Right atrium auricular region (tissue), 2 donors: Measurements from ENCODE around the gene WTAP. TPM values are rescaled to one million over a fixed set of nuclear protein-coding genes. Genes with fewer than 3 reads are reported as not detected.
A peak's percentile ranks its signal among the peaks of the same experiment; 100 is the strongest.
"Not testable (repeated sequence)": the region's sequence is repeated elsewhere in the genome, so short reads cannot be mapped to it uniquely, and the experiment has no call there.

Source experiments
- DNase-seq: peaks from one replicate; pipeline ENCODE4 v3.0.0-alpha.2; 2019; ENCODE audit warnings: low spot score
- H3K27ac ChIP-seq, 2 donors: fragments of 200-600 bp; sonication (generic); 1 replicate in 1 of 2; 2 replicates in 1 of 2; pipeline ENCODE4 v1.5.1; 2016 to 2019
- H3K27me3 ChIP-seq, 2 donors: fragments of 200-600 bp; sonication (generic); one replicate each; pipeline versions ENCODE4 v1.5.1 to v1.6.0; 2017 to 2019
- H3K36me3 ChIP-seq: fragments of 200-600 bp; sonication (generic); one replicate; pipeline ENCODE4 v1.5.1; 2016
- H3K4me1 ChIP-seq, 2 donors: fragments of 200-600 bp; sonication (generic); one replicate each; pipeline versions ENCODE4 v1.5.1 to v1.6.0; 2017 to 2019
- H3K4me3 ChIP-seq, 2 donors: fragments of 200-600 bp; sonication (generic); 1 replicate in 1 of 2; 2 replicates in 1 of 2; pipeline ENCODE4 v1.5.1; 2017 to 2019; ENCODE audit warnings: mild to moderate bottlenecking in 1 of 2, moderate library complexity in 1 of 2
- H3K9me3 ChIP-seq, 2 donors: fragments of 200-600 bp; sonication (generic); one replicate each; pipeline ENCODE4 v1.5.1; 2019
- total RNA-seq, 2 donors: library from RNA; depleted of rRNA; stranded (reverse); fragments of >200 nt; gene quantifications; one replicate each; pipeline ENCODE4 v1.1.0, GENCODE V29; 2016
- TF ChIP-seq, protein P1 (sequence below), 2 donors: fragments of 200-600 bp; sonication (generic); IDR thresholded peaks; one replicate each; pipeline ENCODE4 v1.5.1; 2019; ENCODE audit warnings: antibody characterized with exemption in 2 of 2

Gene WTAP
- total RNA-seq, 2 donors from 2014 or later, result 43.4 to 45.3 TPM

GRCh38 chr6:159729598-159730331 lies 2.5 kb downstream of the WTAP start:
- no peak for DNase-seq
- Histone ChIP-seq H3K9me3 (no peaks in the 10 kb centered on the region), H3K27me3 (no peaks in the 10 kb centered on the region), H3K27ac (peak overlapping the region in 1 of 2 donors; percentile 97), H3K4me3 (no peak overlapping the region), H3K36me3 (no peaks in the 10 kb centered on the region), H3K4me1 (peaks cover 0 to 59% of the 10 kb centered on the region in 2 donors)
- TF ChIP-seq, protein P1, sequence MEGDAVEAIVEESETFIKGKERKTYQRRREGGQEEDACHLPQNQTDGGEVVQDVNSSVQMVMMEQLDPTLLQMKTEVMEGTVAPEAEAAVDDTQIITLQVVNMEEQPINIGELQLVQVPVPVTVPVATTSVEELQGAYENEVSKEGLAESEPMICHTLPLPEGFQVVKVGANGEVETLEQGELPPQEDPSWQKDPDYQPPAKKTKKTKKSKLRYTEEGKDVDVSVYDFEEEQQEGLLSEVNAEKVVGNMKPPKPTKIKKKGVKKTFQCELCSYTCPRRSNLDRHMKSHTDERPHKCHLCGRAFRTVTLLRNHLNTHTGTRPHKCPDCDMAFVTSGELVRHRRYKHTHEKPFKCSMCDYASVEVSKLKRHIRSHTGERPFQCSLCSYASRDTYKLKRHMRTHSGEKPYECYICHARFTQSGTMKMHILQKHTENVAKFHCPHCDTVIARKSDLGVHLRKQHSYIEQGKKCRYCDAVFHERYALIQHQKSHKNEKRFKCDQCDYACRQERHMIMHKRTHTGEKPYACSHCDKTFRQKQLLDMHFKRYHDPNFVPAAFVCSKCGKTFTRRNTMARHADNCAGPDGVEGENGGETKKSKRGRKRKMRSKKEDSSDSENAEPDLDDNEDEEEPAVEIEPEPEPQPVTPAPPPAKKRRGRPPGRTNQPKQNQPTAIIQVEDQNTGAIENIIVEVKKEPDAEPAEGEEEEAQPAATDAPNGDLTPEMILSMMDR (IDR thresholded peaks at IDR 0.05), result no peak

- TF ChIP-seq, protein P1 (IDR thresholded peaks at IDR 0.05), result no peak
- no peaks in the 10 kb centered on the region for H3K9me3 ChIP-seq
- peak overlapping the region in 1 of 2 donors; percentile 97 for H3K27ac ChIP-seq
- no peaks in the 10 kb centered on the region for H3K27me3 ChIP-seq
- H3K4me3 ChIP-seq, result no peak overlapping the region
- peaks cover 0 to 64% of the 10 kb centered on the region in 2 donors for H3K4me1 ChIP-seq
- H3K36me3 ChIP-seq, result no peaks in the 10 kb centered on the region
- no peak for DNase-seq
Measured at GRCh38 chr6:159730332-159730676, 3.0 kb downstream of the WTAP start.

DNA sequence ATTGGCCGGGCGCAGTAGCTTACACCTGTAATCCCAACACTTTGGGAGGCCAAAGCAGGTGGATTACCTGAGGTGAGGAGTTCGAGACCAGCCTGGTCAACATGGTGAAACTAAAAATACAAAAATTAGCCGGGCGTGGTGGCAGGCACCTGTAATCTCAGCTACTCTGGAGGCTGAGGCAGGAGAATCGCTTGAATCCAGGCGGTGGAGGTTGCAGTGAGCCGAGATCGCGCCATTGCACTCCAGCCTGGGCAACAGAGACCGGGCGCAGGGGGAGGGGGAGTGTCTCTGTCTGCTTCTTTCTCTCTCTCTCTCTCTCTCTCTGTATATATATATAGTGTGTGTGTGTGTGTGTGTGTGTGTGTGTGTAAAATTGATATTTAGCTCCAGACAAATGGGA lies 5.2 kb downstream of the WTAP start:
- not testable (repeated sequence) for H3K27ac ChIP-seq, H3K4me3 ChIP-seq, H3K9me3 ChIP-seq, H3K36me3 ChIP-seq, H3K27me3 ChIP-seq, DNase-seq
- peaks cover 0 to 64% of the 10 kb centered on the region in 2 donors for H3K4me1 ChIP-seq

- not testable (repeated sequence) for H3K4me3 ChIP-seq, DNase-seq, H3K27me3 ChIP-seq, H3K9me3 ChIP-seq, H3K27ac ChIP-seq, H3K36me3 ChIP-seq
- H3K4me1 ChIP-seq, result peaks cover 0 to 63% of the 10 kb centered on the region in 2 donors
Measured at GRCh38 chr6:159733395-159733794, 6.1 kb downstream of the WTAP start.

GRCh38 chr6:159736908-159737307 lies 9.6 kb downstream of the WTAP start:
- H3K9me3 ChIP-seq, result no peaks in the 10 kb centered on the region
- peaks cover 0 to 28% of the 10 kb centered on the region in 2 donors for H3K4me1 ChIP-seq
- H3K4me3 ChIP-seq, result no peak overlapping the region
- DNase-seq, result no peak
- TF ChIP-seq, protein P1 (IDR thresholded peaks at IDR 0.05), result no peak
- no peaks in the 10 kb centered on the region for H3K27me3 ChIP-seq
- H3K27ac ChIP-seq, result no peak overlapping the region
- peaks cover 34% of the 10 kb centered on the region for H3K36me3 ChIP-seq

GRCh38 chr6:159739341-159739740 lies 12.0 kb downstream of the WTAP start:
- H3K4me3 ChIP-seq, result no peak overlapping the region
- H3K36me3 ChIP-seq, result peaks cover 58% of the 10 kb centered on the region
- peaks cover 0 to 17% of the 10 kb centered on the region in 2 donors for H3K4me1 ChIP-seq
- TF ChIP-seq, protein P1 (IDR thresholded peaks at IDR 0.05), result no peak
- DNase-seq, result no peak
- H3K27ac ChIP-seq, result no peak overlapping the region
- no peaks in the 10 kb centered on the region for H3K9me3 ChIP-seq
- H3K27me3 ChIP-seq, result no peaks in the 10 kb centered on the region

GRCh38 chr6:159742165-159742564 lies 14.9 kb downstream of the WTAP start:
- Histone ChIP-seq H3K27ac (no peak overlapping the region), H3K27me3 (no peaks in the 10 kb centered on the region), H3K36me3 (peaks cover 87% of the 10 kb centered on the region), H3K4me1 (peaks cover 0 to 5% of the 10 kb centered on the region in 2 donors), H3K9me3 (no peaks in the 10 kb centered on the region), H3K4me3 (no peak overlapping the region)
- TF ChIP-seq, protein P1 (IDR thresholded peaks at IDR 0.05), result no peak
- DNase-seq, result no peak
